ENCODE results near the gene SDCCAG8.

Gene SDCCAG8

DNA sequence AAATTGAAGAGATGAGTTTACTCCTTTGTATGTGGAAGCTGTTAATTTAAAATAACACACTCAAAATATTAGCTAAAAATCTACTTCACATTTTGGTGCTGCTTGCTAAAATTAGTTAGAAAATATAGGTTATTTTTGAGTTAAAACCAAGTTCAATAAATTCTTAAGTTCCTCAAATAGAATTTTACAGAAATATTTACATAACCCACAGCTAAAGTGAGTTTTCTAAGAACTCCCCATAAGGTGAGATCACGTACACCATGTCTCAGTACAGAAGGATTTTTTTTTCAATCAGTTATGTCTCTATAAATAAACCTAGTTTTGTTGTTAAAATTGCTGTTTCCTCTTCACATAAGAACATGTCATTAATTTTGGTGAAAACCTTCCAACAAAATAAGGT lies 108.0 kb downstream of the SDCCAG8 start:
- H3K9me3 ChIP-seq, result no peaks in the 10 kb centered on the region
- H3K36me3 ChIP-seq, result no peaks in the 10 kb centered on the region
- no peak overlapping the region for H3K4me3 ChIP-seq (ENCODE audit: low read depth, low read length)
- TF ChIP-seq, protein P1, sequence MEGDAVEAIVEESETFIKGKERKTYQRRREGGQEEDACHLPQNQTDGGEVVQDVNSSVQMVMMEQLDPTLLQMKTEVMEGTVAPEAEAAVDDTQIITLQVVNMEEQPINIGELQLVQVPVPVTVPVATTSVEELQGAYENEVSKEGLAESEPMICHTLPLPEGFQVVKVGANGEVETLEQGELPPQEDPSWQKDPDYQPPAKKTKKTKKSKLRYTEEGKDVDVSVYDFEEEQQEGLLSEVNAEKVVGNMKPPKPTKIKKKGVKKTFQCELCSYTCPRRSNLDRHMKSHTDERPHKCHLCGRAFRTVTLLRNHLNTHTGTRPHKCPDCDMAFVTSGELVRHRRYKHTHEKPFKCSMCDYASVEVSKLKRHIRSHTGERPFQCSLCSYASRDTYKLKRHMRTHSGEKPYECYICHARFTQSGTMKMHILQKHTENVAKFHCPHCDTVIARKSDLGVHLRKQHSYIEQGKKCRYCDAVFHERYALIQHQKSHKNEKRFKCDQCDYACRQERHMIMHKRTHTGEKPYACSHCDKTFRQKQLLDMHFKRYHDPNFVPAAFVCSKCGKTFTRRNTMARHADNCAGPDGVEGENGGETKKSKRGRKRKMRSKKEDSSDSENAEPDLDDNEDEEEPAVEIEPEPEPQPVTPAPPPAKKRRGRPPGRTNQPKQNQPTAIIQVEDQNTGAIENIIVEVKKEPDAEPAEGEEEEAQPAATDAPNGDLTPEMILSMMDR (IDR thresholded peaks at IDR 0.05; ENCODE audit: low read depth, low read length), result no peak
- H3K4me1 ChIP-seq, result no peaks in the 10 kb centered on the region
- no peaks in the 10 kb centered on the region for H3K27me3 ChIP-seq
- DNase-seq, result no peak

DNA sequence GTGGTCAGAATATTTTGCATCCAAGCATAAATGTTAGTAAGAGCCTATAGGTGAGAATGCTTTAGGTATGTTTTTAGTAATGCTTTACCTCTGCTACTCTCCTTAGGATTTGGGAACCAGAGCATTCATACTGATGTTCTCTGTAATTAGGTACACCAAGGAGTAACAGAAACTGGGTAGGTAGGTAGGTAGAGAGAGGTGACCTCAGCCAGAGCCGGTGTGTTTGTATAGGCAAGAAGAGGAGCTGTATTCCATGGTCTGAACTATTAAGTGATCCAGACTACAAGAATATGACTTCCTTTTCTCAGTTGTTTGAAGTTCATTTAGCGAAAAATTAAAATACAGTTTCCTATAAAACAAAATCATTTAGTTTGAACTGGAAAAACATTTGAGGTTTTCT lies 108.5 kb downstream of the SDCCAG8 start:
- Histone ChIP-seq H3K4me3 (ENCODE audit: low read depth, low read length) (no peak overlapping the region), H3K9me3 (no peaks in the 10 kb centered on the region), H3K27me3 (no peaks in the 10 kb centered on the region), H3K36me3 (no peaks in the 10 kb centered on the region), H3K4me1 (no peaks in the 10 kb centered on the region)
- TF ChIP-seq, protein P1 (IDR thresholded peaks at IDR 0.05; ENCODE audit: low read depth, low read length), result no peak
- DNase-seq, result no peak

DNA sequence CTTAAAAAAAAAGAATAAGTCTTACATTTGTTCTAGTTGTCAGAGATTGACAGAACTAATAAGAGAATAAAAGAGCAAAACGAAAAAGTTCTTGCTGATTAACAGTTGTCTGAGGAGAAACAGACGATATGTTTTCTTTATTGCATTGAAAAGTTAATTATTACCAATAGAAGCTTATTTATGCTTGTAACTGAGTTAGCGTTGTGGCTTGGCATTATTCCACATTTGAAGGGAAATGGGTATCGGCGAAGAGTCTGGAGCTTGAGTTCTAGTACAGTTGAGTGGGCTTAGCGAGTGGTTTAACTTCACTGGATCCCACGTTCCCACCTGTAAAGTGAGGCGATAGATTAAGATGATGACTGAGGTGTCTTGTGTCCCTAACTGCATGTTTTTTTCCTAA lies 109.0 kb downstream of the SDCCAG8 start:
- no peaks in the 10 kb centered on the region for H3K4me1 ChIP-seq
- H3K4me3 ChIP-seq (ENCODE audit: low read depth, low read length), result no peak overlapping the region
- no peaks in the 10 kb centered on the region for H3K36me3 ChIP-seq
- H3K9me3 ChIP-seq, result no peaks in the 10 kb centered on the region
- DNase-seq, result peak; percentile 14
- H3K27me3 ChIP-seq, result no peaks in the 10 kb centered on the region
- TF ChIP-seq, protein P1 (IDR thresholded peaks at IDR 0.05; ENCODE audit: low read depth, low read length), result no peak

DNA sequence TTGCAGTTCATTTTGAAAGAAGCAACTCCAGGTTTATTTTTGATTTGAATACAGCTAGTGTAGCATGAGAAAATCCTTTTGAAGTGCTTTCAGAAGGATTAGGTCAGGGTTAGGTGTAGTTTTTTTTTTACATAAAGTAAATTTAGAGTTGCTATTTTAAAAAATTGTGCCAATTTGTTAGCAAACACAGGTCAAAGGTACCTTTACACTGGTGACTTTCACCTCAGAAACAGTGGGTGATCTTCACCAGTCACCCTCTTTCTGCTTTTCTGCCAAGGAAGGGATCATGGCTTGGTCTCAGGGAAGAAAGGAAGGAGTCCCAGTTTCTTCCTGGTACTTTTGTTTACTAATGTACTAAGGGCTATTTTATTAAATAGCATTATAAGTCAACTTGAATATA lies 111.5 kb downstream of the SDCCAG8 start:
- TF ChIP-seq, protein P1 (IDR thresholded peaks at IDR 0.05; ENCODE audit: low read depth, low read length), result no peak
- Histone ChIP-seq H3K27me3 (no peaks in the 10 kb centered on the region), H3K4me1 (no peaks in the 10 kb centered on the region), H3K9me3 (no peaks in the 10 kb centered on the region), H3K36me3 (no peaks in the 10 kb centered on the region), H3K4me3 (ENCODE audit: low read depth, low read length) (no peak overlapping the region)
- no peak for DNase-seq

DNA sequence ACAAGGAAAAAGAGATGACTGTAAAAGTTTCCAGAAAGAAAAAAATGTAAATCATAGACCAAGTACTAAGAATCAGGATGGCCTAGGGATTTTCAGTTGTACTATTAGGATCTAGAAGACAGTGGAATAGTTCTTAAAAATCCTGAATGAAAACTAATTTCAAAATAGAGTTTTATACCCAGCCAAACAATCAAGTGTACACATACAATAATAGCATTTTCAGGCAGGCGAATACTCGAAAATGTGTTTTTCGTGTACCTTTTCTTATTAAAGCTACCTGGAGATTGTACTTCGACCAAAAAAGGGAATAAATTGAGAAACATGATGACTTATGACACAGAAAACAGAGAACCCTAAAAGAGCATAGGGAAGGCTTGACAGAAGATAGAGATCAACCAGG lies 118.6 kb downstream of the SDCCAG8 start:
- Histone ChIP-seq H3K4me1 (no peaks in the 10 kb centered on the region), H3K36me3 (no peaks in the 10 kb centered on the region), H3K27me3 (no peaks in the 10 kb centered on the region), H3K9me3 (no peaks in the 10 kb centered on the region), H3K4me3 (ENCODE audit: low read depth, low read length) (no peak overlapping the region)
- no peak for DNase-seq
- TF ChIP-seq, protein P1 (IDR thresholded peaks at IDR 0.05; ENCODE audit: low read depth, low read length), result no peak

DNA sequence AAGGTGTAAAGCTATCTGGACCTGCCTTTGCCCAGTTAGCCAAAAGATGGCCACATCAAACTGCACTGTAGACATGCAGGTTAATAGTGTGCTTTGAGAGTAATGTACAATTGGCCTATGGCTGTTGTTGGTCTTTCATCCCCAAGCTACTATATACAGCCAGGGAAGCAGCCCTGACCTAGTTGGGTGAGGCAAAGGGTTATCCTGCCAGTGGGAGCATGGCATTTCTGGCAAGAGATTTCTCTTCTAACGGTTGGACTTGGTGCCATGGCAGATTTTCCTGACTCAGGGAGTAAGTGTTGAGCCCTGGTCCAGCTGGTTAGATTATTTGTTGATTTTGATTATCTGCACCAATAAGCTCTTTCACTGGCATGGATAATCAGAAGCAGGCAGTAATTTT lies 119.8 kb downstream of the SDCCAG8 start:
- no peaks in the 10 kb centered on the region for H3K27me3 ChIP-seq
- TF ChIP-seq, protein P1 (IDR thresholded peaks at IDR 0.05; ENCODE audit: low read depth, low read length), result no peak
- no peaks in the 10 kb centered on the region for H3K36me3 ChIP-seq
- H3K4me3 ChIP-seq (ENCODE audit: low read depth, low read length), result no peak overlapping the region
- no peaks in the 10 kb centered on the region for H3K9me3 ChIP-seq
- no peaks in the 10 kb centered on the region for H3K4me1 ChIP-seq
- DNase-seq, result no peak

Data from BE2C (cell line).